WTC11 (cell line): ENCODE results near the gene SLC40A1. TPM values are rescaled to one million over a fixed set of nuclear protein-coding genes. Genes with fewer than 3 reads are reported as not detected.

Experiments
- ATAC-seq: fragments of 200-7000 bp; cut with Tn5 transposase; 2 replicates; pipeline ENCODE4 v1.10.0; 2021; ENCODE audit warnings: mild to moderate bottlenecking, moderate library complexity
- CTCF ChIA-PET: fragments of 300-600 bp; sonication (Branson Sonifier 250); formaldehyde crosslinking; loops from one replicate; lab custom pipeline; 2021; ENCODE audit warnings: antibody characterized with exemption; lab: Charles Lee
- POLR2A ChIA-PET: fragments of 350-600 bp; sonication (Branson Sonifier 250); formaldehyde crosslinking; loops from one replicate; lab custom pipeline; 2021; ENCODE audit warnings: antibody characterized with exemption; lab: Charles Lee
- DNase-seq: peaks from one replicate; pipeline ENCODE4 v3.0.0; 2021; ENCODE audit warnings: low spot score
- H3K27ac Mint-ChIP-seq: 2 replicates; pipeline ENCODE4 v1.8.0; 2021; ENCODE audit warnings: mixed read lengths
- H3K27me3 Mint-ChIP-seq: 2 replicates; pipeline ENCODE4 v1.8.0; 2021; ENCODE audit warnings: low read depth, mild to moderate bottlenecking, moderate library complexity, mixed read lengths
- H3K36me3 Mint-ChIP-seq: 2 replicates; pipeline ENCODE4 v1.8.0; 2021; ENCODE audit warnings: mixed read lengths
- H3K4me1 Mint-ChIP-seq: 2 replicates; pipeline ENCODE4 v1.8.0; 2022; ENCODE audit warnings: mixed read lengths
- H3K4me3 Mint-ChIP-seq: 2 replicates; pipeline ENCODE4 v1.8.0; 2021; ENCODE audit warnings: mild to moderate bottlenecking, moderate library complexity, mixed read lengths
- H3K9me3 Mint-ChIP-seq: 2 replicates; pipeline ENCODE4 v1.8.0; 2021; ENCODE audit warnings: mixed read lengths
- ARID4B ChIP-seq: sonication (generic); formaldehyde crosslinking; IDR thresholded peaks from 2 replicates; pipeline ENCODE4 v1.8.0; 2023; ENCODE audit warnings: missing genetic modification reagents, mild to moderate bottlenecking, borderline replicate concordance
- ATF1 ChIP-seq: sonication (generic); formaldehyde crosslinking; IDR thresholded peaks from 2 replicates; pipeline ENCODE4 v1.8.1; 2023; ENCODE audit warnings: mild to moderate bottlenecking, moderate library complexity, missing genetic modification reagents
- ATF6 ChIP-seq: sonication (generic); formaldehyde crosslinking; IDR thresholded peaks from 2 replicates; pipeline ENCODE4 v1.8.1; 2023; ENCODE audit warnings: mild to moderate bottlenecking, missing genetic modification reagents
- CDX4 ChIP-seq: fragments of 250-450 bp; sonication (Bioruptor Pico); IDR thresholded peaks from 2 replicates; pipeline ENCODE4 v1.9.0; 2021; ENCODE audit warnings: moderate library complexity, mild to moderate bottlenecking, inconsistent platforms, borderline replicate concordance
- E2F1 ChIP-seq: sonication (generic); formaldehyde crosslinking; IDR thresholded peaks from 2 replicates; pipeline ENCODE4 v1.8.0; 2022; ENCODE audit warnings: mild to moderate bottlenecking, missing genetic modification reagents
- ELF4 ChIP-seq: sonication (generic); formaldehyde crosslinking; IDR thresholded peaks from 2 replicates; pipeline ENCODE4 v1.8.1; 2022; ENCODE audit warnings: low read depth, mild to moderate bottlenecking, moderate library complexity, missing genetic modification reagents
- FOXP1 ChIP-seq: sonication (generic); formaldehyde crosslinking; IDR thresholded peaks from 2 replicates; pipeline ENCODE4 v1.8.0; 2022; ENCODE audit warnings: missing genetic modification reagents, mild to moderate bottlenecking, moderate library complexity, borderline replicate concordance
- GRHL2 ChIP-seq: fragments of 250-450 bp; sonication (Bioruptor Pico); IDR thresholded peaks from 2 replicates; pipeline ENCODE4 v1.8.0; 2022; ENCODE audit warnings: mild to moderate bottlenecking, moderate library complexity; ENCODE audit not compliant: insufficient replicate concordance, severe bottlenecking
- HMGA2 ChIP-seq: fragments of 250-450 bp; sonication (Bioruptor Pico); IDR thresholded peaks from 2 replicates; pipeline ENCODE4 v1.4.0; 2021; ENCODE audit warnings: mild to moderate bottlenecking, moderate library complexity
- MLX ChIP-seq: sonication (generic); formaldehyde crosslinking; IDR thresholded peaks from 2 replicates; pipeline ENCODE4 v1.8.1; 2023; ENCODE audit warnings: mild to moderate bottlenecking, missing genetic modification reagents, moderate library complexity
- NR3C1 ChIP-seq: sonication (generic); formaldehyde crosslinking; conservative IDR thresholded peaks from 2 replicates; pipeline ENCODE4 v1.8.1; 2023; ENCODE audit warnings: low read depth, mild to moderate bottlenecking, missing genetic modification reagents
- OVOL2 ChIP-seq: fragments of 250-450 bp; sonication (Bioruptor Pico); IDR thresholded peaks from 2 replicates; pipeline ENCODE4 v1.9.0; 2021; ENCODE audit warnings: mild to moderate bottlenecking, borderline replicate concordance
- PREB ChIP-seq: sonication (generic); formaldehyde crosslinking; IDR thresholded peaks from 2 replicates; pipeline ENCODE4 v1.8.1; 2022; ENCODE audit warnings: mild to moderate bottlenecking, missing genetic modification reagents, moderate library complexity, borderline replicate concordance
- SMAD3 ChIP-seq: sonication (generic); formaldehyde crosslinking; IDR thresholded peaks from 2 replicates; pipeline ENCODE4 v1.8.0; 2022; ENCODE audit warnings: missing genetic modification reagents, mild to moderate bottlenecking, borderline replicate concordance
- ZNF219 ChIP-seq: sonication (generic); formaldehyde crosslinking; IDR thresholded peaks from 2 replicates; pipeline ENCODE4 v1.8.0; 2023; ENCODE audit warnings: missing genetic modification reagents, mild to moderate bottlenecking, borderline replicate concordance
- ZNF423 ChIP-seq: fragments of 250-450 bp; sonication (Bioruptor Pico); IDR thresholded peaks from 2 replicates; pipeline ENCODE4 v2.1.2; 2022; ENCODE audit warnings: mild to moderate bottlenecking, moderate library complexity
- ZNF512 ChIP-seq: sonication (generic); formaldehyde crosslinking; IDR thresholded peaks from 2 replicates; pipeline ENCODE4 v1.8.1; 2022; ENCODE audit warnings: missing genetic modification reagents, borderline replicate concordance
- total RNA-seq: library from RNA; stranded (reverse); gene quantifications from 3 replicates; pipeline ENCODE4 v1.2.3, GENCODE V29; 2021
- TF ChIP-seq, protein P1 (sequence below): sonication (generic); formaldehyde crosslinking; IDR thresholded peaks from 2 replicates; pipeline ENCODE4 v1.8.1; 2023; ENCODE audit warnings: mild to moderate bottlenecking, moderate library complexity, missing genetic modification reagents
- TF ChIP-seq, protein P2 (sequence below): sonication (generic); formaldehyde crosslinking; IDR thresholded peaks from 2 replicates; pipeline ENCODE4 v1.8.1; 2022; ENCODE audit warnings: low read depth, mild to moderate bottlenecking, moderate library complexity, missing genetic modification reagents, borderline replicate concordance

The SLC40A1 gene
- total RNA-seq, 1 experiment from 2014 or later = 0.57 TPM

- TF ChIP-seq FOXP1 (CRISPR knock-in tag) (no peak), HMGA2 (CRISPR knock-in tag) (no peak), NR3C1 (CRISPR knock-in tag) (no peak), ZNF512 (no peak), MLX (CRISPR knock-in tag) (no peak), ZNF423 (CRISPR knock-in tag) (no peak), ATF6 (CRISPR knock-in tag) (no peak), PREB (CRISPR knock-in tag) (no peak), OVOL2 (CRISPR knock-in tag) (no peak), GRHL2 (CRISPR knock-in tag) (no peak), ATF1 (no peak), E2F1 (CRISPR knock-in tag) (no peak), CDX4 (CRISPR knock-in tag) (no peak), SMAD3 (CRISPR knock-in tag) (no peak), ARID4B (CRISPR knock-in tag) (no peak), ELF4 (no peak), ZNF219 (CRISPR knock-in tag) (no peak)
- TF ChIP-seq, protein P1, sequence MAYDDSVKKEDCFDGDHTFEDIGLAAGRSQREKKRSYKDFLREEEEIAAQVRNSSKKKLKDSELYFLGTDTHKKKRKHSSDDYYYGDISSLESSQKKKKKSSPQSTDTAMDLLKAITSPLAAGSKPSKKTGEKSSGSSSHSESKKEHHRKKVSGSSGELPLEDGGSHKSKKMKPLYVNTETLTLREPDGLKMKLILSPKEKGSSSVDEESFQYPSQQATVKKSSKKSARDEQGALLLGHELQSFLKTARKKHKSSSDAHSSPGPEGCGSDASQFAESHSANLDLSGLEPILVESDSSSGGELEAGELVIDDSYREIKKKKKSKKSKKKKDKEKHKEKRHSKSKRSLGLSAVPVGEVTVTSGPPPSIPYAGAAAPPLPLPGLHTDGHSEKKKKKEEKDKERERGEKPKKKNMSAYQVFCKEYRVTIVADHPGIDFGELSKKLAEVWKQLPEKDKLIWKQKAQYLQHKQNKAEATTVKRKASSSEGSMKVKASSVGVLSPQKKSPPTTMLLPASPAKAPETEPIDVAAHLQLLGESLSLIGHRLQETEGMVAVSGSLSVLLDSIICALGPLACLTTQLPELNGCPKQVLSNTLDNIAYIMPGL (CRISPR knock-in tag) = no peak
- TF ChIP-seq, protein P2, sequence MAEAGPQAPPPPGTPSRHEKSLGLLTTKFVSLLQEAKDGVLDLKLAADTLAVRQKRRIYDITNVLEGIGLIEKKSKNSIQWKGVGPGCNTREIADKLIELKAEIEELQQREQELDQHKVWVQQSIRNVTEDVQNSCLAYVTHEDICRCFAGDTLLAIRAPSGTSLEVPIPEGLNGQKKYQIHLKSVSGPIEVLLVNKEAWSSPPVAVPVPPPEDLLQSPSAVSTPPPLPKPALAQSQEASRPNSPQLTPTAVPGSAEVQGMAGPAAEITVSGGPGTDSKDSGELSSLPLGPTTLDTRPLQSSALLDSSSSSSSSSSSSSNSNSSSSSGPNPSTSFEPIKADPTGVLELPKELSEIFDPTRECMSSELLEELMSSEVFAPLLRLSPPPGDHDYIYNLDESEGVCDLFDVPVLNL (CRISPR knock-in tag) = no peak
- TF ChIP-seq, all 79 proteins: peak for 0
- Mint-ChIP-seq H3K4me3 (no peak overlapping the region), H3K27me3 (no peaks in the 10 kb centered on the region), H3K4me1 (peaks cover 17% of the 10 kb centered on the region), H3K36me3 (no peaks in the 10 kb centered on the region), H3K27ac (no peak overlapping the region), H3K9me3 (no peaks in the 10 kb centered on the region)
- ATAC-seq = peak; percentile 13
- POLR2A ChIA-PET = interaction anchor here (0.7 kb wide), 1 partner anchor 48 kb away, joined by 3 read pairs; the partner anchor contains the start of gene SLC40A1
- DNase-seq = no peak
- CTCF ChIA-PET = interaction anchor here (1.0 kb wide), 1 partner anchor 15 kb away, joined by 3 read pairs; no protein-coding TSS in a partner anchor
Observed at GRCh38 chr2:189628817-189629530, 48.4 kb upstream of the SLC40A1 start.
